Measurements from ENCODE around the gene RHOBTB1. TPM values are rescaled to one million over a fixed set of nuclear protein-coding genes. Genes with fewer than 3 reads are reported as not detected.

RHOBTB1 gene
- total RNA-seq, 2 experiments from 2014 or later = 0.06 to 0.07 TPM

DNA sequence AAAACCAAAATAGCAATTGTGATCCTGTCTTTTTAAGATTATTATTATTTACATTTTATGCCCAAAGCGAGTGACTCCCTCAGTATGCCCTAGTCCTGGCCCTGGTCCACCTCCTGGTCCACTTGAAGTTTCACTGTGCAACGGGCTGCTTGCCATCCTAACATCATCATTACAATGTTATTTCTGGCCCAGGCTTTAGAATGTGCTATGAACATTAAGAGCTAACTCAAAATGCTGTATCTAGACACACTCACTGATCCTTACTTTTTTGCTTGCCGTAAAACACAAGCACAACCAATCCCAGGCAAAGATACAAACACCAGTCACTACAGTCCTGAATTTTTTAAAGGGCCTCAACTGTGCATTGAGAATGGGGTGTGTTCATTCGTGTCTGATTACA lies 38.4 kb downstream of the RHOBTB1 start:
- peaks cover 6% of the 10 kb centered on the region for H3K4me1 Mint-ChIP-seq
- peaks cover 8% of the 10 kb centered on the region for H3K27me3 Mint-ChIP-seq
- no peak for DNase-seq
- H3K4me3 Mint-ChIP-seq = no peak overlapping the region
- POLR2A ChIA-PET = no interaction called here
- H3K36me3 Mint-ChIP-seq (ENCODE audit: low read depth) = no peaks in the 10 kb centered on the region
- CTCF ChIA-PET = interaction anchor here (0.6 kb wide), 2 partner anchors 634 to 1662 kb away, joined by 3 to 5 read pairs; no protein-coding TSS in a partner anchor
- peaks cover 3% of the 10 kb centered on the region for H3K9me3 Mint-ChIP-seq
- H3K27ac Mint-ChIP-seq = no peak overlapping the region

DNA sequence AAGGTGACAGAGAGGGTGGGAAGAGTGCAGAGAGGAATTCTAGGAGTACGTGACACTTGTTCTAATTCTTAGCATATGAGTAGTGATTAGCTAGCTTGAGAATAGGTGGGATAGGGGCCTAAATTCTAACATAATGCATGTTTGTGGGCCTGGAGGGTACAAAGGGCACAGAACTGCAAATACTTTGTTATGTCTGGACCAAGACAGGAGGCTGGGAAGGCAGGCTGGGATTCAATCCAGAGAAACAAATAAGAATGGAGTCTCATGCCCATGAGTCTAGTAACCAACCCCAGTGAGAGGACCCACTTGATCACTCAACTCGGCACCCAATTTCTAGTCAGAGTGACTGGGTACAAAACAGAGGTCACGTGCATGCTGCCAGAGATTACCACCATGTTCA lies 40.9 kb downstream of the RHOBTB1 start:
- Mint-ChIP-seq H3K4me1 (no peaks in the 10 kb centered on the region), H3K27ac (no peak overlapping the region), H3K36me3 (ENCODE audit: low read depth) (no peaks in the 10 kb centered on the region), H3K27me3 (peaks cover 4% of the 10 kb centered on the region), H3K9me3 (peaks cover 3% of the 10 kb centered on the region), H3K4me3 (no peak overlapping the region)
- DNase-seq = no peak
- POLR2A ChIA-PET = no interaction called here
- CTCF ChIA-PET = no interaction called here

DNA sequence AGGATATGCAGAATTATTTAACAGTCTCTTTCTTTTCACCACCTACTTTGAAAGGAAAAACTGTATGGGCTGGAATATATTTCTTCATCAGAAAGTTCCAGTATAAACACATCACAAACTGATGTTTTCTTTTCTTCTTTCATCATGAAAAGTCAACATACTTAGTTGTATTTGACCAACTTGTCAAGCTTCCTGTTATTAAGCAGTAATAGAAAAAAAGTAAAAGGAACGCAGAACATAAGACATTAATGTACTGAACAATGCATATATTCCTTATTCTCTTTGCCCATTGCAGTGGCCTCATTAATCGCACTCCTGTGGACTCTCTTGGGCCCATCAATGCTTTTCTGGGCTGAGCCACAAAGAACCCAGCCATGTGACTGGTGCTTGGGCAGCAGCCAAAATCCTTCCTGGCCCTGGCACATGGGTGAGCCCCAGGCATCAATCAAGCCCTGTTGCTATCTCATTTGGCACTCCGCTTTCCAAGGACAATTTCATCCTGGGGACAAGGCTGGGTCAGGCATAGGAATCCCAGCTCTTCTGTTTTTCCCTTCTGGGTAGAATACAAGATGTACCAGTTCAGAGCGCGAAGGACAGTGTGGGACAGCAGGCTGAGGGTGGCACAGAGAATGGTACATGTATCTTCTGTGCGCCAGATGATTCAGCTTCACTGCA lies 42.3 kb downstream of the RHOBTB1 start:
- no peak overlapping the region for H3K4me3 Mint-ChIP-seq
- no peaks in the 10 kb centered on the region for H3K4me1 Mint-ChIP-seq
- no peaks in the 10 kb centered on the region for H3K36me3 Mint-ChIP-seq (ENCODE audit: low read depth)
- H3K9me3 Mint-ChIP-seq = peaks cover 2% of the 10 kb centered on the region
- ChIA-PET CTCF (no interaction called here), POLR2A (no interaction called here)
- no peak for DNase-seq
- H3K27me3 Mint-ChIP-seq = peaks cover 7% of the 10 kb centered on the region
- H3K27ac Mint-ChIP-seq = no peak overlapping the region

DNA sequence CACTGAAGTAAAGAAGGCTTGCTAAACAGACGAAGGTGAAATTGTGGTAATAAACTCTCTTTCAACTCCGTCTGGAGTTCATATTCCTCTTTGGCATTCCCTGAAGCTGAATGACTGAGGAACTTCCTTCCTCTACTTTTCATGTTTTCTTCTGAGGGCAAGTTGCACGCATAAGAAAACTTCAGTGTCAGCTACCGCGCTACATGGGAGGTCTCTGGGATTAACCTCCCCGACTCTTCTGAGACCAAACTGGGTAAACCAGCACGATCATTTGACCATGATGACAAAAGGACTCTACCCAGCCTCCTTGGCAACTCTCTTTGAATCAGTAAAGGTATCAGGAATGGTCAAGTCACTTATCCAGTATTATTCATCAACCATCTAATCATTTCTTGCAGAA lies 44.7 kb downstream of the RHOBTB1 start:
- no peaks in the 10 kb centered on the region for H3K9me3 Mint-ChIP-seq
- CTCF ChIA-PET = no interaction called here
- H3K27me3 Mint-ChIP-seq = peaks cover 9% of the 10 kb centered on the region
- no peaks in the 10 kb centered on the region for H3K36me3 Mint-ChIP-seq (ENCODE audit: low read depth)
- H3K4me3 Mint-ChIP-seq = no peak overlapping the region
- POLR2A ChIA-PET = no interaction called here
- no peaks in the 10 kb centered on the region for H3K4me1 Mint-ChIP-seq
- H3K27ac Mint-ChIP-seq = no peak overlapping the region
- no peak for DNase-seq

DNA sequence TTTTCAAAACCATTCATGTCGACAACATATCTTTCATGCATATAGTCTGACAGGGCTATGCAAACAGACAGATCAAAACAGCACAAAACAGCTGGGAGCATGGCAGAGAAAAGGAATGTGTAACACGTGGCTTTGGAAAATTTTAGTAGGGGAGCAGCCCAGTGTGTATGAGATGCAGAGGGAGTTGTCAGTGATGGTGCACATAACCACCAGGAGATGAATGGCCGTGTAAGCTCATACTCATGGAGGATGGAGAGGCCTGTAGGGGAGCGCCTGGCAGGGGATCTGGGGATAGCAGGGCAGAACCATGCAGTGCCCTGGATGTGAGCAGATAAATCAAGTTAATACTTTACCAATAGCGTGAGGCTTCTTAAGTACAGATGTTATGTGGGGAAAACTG lies 45.7 kb downstream of the RHOBTB1 start:
- Mint-ChIP-seq H3K4me3 (no peak overlapping the region), H3K27me3 (peaks cover 8% of the 10 kb centered on the region), H3K9me3 (no peaks in the 10 kb centered on the region), H3K36me3 (ENCODE audit: low read depth) (no peaks in the 10 kb centered on the region), H3K27ac (no peak overlapping the region), H3K4me1 (no peaks in the 10 kb centered on the region)
- ChIA-PET POLR2A (no interaction called here), CTCF (no interaction called here)
- no peak for DNase-seq

DNA sequence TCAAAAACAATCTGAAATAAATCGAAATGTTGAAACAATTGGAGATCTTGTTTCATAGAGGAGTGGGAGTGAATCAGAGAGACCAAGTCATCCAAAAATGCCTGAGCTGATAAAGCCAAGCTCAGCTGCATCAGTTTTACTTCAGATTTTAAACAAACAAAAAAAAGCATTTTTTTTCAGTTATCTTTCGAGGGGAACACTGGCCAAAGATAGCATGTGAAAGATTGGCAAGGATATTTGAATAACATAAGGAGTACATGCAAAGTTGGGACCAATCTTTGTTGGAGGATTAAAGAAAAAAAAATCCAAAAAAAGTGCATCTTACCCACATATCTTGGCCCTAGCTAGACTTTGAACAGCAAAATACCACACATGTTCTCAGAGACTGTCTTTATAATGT lies 47.2 kb downstream of the RHOBTB1 start:
- no peak overlapping the region for H3K4me3 Mint-ChIP-seq
- ChIA-PET CTCF (no interaction called here), POLR2A (no interaction called here)
- peaks cover 11% of the 10 kb centered on the region for H3K27me3 Mint-ChIP-seq
- H3K36me3 Mint-ChIP-seq (ENCODE audit: low read depth) = no peaks in the 10 kb centered on the region
- no peak for DNase-seq
- no peaks in the 10 kb centered on the region for H3K9me3 Mint-ChIP-seq
- H3K4me1 Mint-ChIP-seq = no peaks in the 10 kb centered on the region
- H3K27ac Mint-ChIP-seq = no peak overlapping the region

DNA sequence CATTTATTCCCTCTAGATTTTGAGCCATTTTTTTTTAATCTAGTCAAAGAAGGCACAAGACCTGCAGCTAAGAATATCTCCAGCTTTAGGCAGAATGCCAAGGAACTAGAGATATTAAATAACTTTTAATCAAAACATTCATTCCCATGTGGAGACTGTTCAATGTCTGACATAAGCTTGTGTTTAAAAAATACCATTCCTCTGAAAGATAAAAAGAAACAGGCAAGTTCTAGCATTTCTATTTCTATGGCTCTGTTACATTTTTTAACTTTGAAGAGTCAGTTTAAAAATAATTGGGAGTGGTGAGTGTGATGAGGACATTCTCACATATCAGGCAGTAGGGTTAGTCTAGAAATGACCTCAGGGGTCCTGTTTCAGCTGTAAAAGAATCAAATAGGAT lies 48.0 kb downstream of the RHOBTB1 start:
- Mint-ChIP-seq H3K4me3 (no peak overlapping the region), H3K27me3 (peaks cover 12% of the 10 kb centered on the region), H3K27ac (no peak overlapping the region), H3K9me3 (no peaks in the 10 kb centered on the region), H3K4me1 (no peaks in the 10 kb centered on the region), H3K36me3 (ENCODE audit: low read depth) (no peaks in the 10 kb centered on the region)
- no peak for DNase-seq
- POLR2A ChIA-PET = no interaction called here
- CTCF ChIA-PET = no interaction called here

DNA sequence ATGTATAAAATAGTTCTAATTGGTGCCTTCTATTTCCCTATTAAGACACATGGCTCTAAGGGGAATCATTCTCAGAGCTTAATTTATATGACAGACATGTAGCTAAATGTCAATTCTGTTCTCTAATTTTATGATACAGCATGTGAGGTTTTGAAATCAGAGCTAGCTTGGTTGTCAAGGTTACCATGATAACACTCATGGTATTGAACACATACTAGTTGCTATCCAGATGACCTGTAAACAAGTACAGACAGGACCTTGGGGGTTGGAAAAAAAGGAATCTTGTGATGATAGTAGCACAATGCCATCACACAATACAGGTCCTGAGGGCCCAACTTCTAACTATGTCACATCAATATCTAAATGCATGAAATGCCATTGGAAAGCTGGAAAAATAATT lies 49.2 kb downstream of the RHOBTB1 start:
- CTCF ChIA-PET = no interaction called here

DNA sequence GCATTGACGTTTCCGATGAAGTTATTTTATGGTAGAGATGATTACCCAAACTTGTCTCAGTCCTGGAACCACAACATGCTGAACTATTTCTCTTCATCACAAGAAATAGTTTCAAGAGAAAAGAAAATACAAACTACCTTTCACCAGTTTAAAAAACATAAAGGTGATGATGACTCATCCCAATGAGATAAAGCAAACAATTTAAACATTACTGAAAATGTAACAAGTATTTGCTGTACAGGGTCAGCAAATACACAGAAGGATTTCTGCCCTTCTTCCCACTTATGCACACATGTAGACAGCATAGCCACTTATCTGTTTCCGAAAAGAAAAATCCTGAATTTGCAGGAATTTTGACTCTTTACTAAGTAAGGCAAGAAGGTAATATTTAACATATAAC lies 50.8 kb downstream of the RHOBTB1 start:
- Mint-ChIP-seq H3K27ac (no peak overlapping the region), H3K9me3 (no peaks in the 10 kb centered on the region), H3K4me1 (no peaks in the 10 kb centered on the region), H3K36me3 (ENCODE audit: low read depth) (no peaks in the 10 kb centered on the region), H3K27me3 (peaks cover 12% of the 10 kb centered on the region), H3K4me3 (no peak overlapping the region)
- no peak for DNase-seq
- ChIA-PET POLR2A (no interaction called here), CTCF (no interaction called here)

More for the DNA sequence above, 49.2 kb downstream of the RHOBTB1 start:
- H3K27me3 Mint-ChIP-seq = peaks cover 12% of the 10 kb centered on the region
- no peak overlapping the region for H3K27ac Mint-ChIP-seq
- no peaks in the 10 kb centered on the region for H3K36me3 Mint-ChIP-seq (ENCODE audit: low read depth)
- no peaks in the 10 kb centered on the region for H3K4me1 Mint-ChIP-seq
- H3K9me3 Mint-ChIP-seq = no peaks in the 10 kb centered on the region
- no peak overlapping the region for H3K4me3 Mint-ChIP-seq
- no peak for DNase-seq
- POLR2A ChIA-PET = no interaction called here

DNA sequence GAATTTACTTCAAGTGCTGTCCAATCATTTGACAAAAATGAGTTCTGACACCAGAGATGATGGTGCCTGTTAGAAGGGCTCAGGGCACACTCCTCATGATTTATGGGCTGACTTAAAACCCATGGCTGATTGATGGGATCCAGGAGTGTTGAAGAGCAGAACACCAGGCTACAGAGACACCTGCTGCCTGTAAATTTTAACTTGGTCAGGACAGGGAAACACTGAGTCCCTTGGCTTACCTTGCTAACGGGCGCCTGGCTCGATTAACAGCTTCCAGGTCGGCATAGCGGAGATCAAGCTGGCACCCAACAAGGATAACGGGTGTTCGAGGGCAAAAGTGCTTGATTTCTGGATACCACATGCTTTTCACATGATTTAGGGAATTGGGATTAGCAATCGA lies 51.4 kb downstream of the RHOBTB1 start:
- H3K4me1 Mint-ChIP-seq = no peaks in the 10 kb centered on the region
- CTCF ChIA-PET = no interaction called here
- DNase-seq = no peak
- POLR2A ChIA-PET = no interaction called here
- no peaks in the 10 kb centered on the region for H3K9me3 Mint-ChIP-seq
- H3K36me3 Mint-ChIP-seq (ENCODE audit: low read depth) = no peaks in the 10 kb centered on the region
- H3K27me3 Mint-ChIP-seq = peaks cover 12% of the 10 kb centered on the region
- no peak overlapping the region for H3K4me3 Mint-ChIP-seq
- no peak overlapping the region for H3K27ac Mint-ChIP-seq

DNA sequence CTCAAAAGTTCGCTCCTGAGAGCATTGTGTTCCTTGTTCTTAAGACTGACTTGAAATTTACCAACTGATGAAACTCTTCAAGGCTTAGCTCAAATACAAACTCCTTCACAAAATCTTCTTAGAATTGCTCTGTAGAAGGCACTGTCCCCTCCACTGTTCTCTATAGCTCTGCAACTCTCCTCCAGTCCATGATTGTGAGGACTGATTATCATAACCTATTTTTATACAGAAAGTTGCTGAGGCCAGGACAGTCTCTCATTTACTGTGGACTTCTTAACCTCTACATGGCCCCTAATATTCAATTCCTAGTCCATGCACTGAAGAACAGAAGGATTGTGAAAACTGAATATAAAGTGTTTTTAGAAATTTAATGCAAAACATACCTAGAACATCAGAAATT lies 53.2 kb downstream of the RHOBTB1 start:
- no peak overlapping the region for H3K4me3 Mint-ChIP-seq
- peaks cover 9% of the 10 kb centered on the region for H3K27me3 Mint-ChIP-seq
- ChIA-PET CTCF (no interaction called here), POLR2A (no interaction called here)
- no peaks in the 10 kb centered on the region for H3K36me3 Mint-ChIP-seq (ENCODE audit: low read depth)
- H3K9me3 Mint-ChIP-seq = no peaks in the 10 kb centered on the region
- no peaks in the 10 kb centered on the region for H3K4me1 Mint-ChIP-seq
- DNase-seq = no peak
- H3K27ac Mint-ChIP-seq = no peak overlapping the region

DNA sequence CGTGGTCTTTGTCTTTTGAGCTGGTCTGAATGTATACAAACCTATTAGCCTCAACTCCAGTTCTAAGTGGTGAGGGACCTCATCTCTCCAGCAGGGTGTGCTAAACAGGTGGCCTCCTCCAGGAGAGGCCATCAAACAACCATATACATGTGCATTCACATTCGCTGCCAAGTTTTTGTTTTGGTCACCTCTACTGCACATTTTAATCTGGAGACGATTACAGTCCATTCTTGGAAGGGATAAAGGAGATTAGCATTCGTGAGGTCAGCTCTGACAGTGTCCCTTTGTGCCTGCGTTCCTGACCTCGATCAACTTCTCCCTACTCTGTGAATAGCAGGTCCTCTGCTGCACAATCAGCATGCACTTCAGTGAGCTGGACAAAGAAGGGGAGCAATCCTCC lies 60.8 kb downstream of the RHOBTB1 start:
- H3K4me1 Mint-ChIP-seq = no peaks in the 10 kb centered on the region
- CTCF ChIA-PET = no interaction called here
- POLR2A ChIA-PET = no interaction called here
- no peaks in the 10 kb centered on the region for H3K36me3 Mint-ChIP-seq (ENCODE audit: low read depth)
- peaks cover 10% of the 10 kb centered on the region for H3K27me3 Mint-ChIP-seq
- no peaks in the 10 kb centered on the region for H3K9me3 Mint-ChIP-seq
- no peak overlapping the region for H3K4me3 Mint-ChIP-seq
- DNase-seq = peak; percentile 22
- H3K27ac Mint-ChIP-seq = no peak overlapping the region

DNA sequence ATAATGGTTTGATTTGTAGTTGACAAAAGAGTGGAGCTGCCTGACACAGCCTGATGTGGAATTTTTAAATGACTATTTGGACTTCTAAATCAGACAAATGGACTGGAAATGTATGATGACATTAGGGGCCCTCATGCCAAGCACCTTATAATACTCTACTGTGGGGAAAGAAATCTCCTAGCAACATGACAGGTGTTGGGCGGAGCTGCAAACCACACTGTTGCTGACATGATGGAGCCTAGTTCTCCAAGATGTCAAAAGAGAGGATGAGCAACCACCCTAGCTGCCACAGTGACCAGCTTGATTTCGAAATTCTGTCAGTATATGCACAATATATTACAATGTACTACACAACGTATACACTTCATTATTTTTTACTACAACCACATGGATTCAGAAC lies 65.8 kb downstream of the RHOBTB1 start:
- POLR2A ChIA-PET = interaction anchor here (0.6 kb wide), 1 partner anchor 415 kb away, joined by 4 read pairs; no protein-coding TSS in a partner anchor
- CTCF ChIA-PET = no interaction called here
- Mint-ChIP-seq H3K4me1 (no peaks in the 10 kb centered on the region), H3K27me3 (peaks cover 11% of the 10 kb centered on the region), H3K36me3 (ENCODE audit: low read depth) (no peaks in the 10 kb centered on the region), H3K9me3 (no peaks in the 10 kb centered on the region), H3K4me3 (no peak overlapping the region), H3K27ac (no peak overlapping the region)
- no peak for DNase-seq

DNA sequence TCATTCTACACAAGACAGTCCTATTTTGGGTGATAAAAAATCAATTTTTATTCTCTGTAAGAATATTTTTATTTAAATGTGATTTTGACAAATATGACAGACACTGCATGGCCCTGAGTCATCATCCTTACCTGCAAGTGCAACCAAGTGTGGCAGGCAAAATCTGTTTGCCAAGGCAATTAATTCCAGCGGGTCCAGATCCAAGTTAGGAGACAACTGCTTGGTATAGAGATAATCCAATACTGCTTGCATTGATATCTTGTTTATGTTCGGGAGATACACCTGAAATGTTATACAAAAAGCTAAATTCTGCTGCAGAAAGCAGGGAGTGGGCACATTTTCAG lies 66.2 kb downstream of the RHOBTB1 start:
- H3K4me3 Mint-ChIP-seq = no peak overlapping the region

More for the DNA sequence above, 66.2 kb downstream of the RHOBTB1 start:
- Mint-ChIP-seq H3K36me3 (ENCODE audit: low read depth) (no peaks in the 10 kb centered on the region), H3K27ac (no peak overlapping the region), H3K4me1 (no peaks in the 10 kb centered on the region), H3K9me3 (no peaks in the 10 kb centered on the region), H3K27me3 (peaks cover 11% of the 10 kb centered on the region)
- ChIA-PET POLR2A (interaction anchor here (0.6 kb wide), 1 partner anchor 414 kb away, joined by 4 read pairs; no protein-coding TSS in a partner anchor), CTCF (no interaction called here)
- DNase-seq = no peak
